GM18858 (cell line): Measurements from ENCODE around the gene ATG3.
"Not testable (repeated sequence)": the region's sequence is repeated elsewhere in the genome, so short reads cannot be mapped to it uniquely, and the experiment has no call there.

Experiments used
- ATAC-seq: cut with Tn5 transposase; IDR thresholded peaks from one replicate; pipeline ENCODE4 v1.9.1; 2021; ENCODE audit not compliant: unreplicated experiment

The ATG3 gene

DNA sequence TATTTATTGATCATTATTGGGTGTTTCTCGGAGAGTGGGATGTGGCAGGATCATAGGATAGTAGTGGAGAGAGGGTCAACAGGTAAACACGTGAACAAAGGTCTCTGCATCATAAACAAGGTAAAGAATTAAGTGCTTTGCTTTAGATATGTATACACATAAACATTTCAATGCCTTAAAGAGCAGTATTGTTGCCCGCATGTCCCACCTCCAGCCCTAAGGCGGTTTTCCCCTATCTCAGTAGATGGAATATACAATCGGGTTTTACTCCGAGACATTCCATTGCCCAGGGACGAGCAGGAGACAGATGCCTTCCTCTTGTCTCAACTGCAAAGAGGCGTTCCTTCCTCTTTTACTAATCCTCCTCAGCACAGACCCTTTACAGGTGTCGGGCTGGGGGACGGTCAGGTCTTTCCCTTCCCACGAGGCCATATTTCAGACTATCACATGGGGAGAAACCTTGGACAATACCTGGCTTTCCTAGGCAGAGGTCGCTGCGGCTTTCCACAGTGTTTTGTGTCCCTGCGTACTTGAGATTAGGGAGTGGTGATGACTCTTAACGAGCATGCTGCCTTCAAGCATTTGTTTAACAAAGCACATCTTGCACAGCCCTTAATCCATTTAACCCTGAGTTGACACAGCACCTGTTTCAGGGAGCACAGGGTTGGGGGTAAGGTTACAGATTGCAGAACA, 2.6 kb upstream of the ATG3 start:
- ATAC-seq: not testable (repeated sequence)

DNA sequence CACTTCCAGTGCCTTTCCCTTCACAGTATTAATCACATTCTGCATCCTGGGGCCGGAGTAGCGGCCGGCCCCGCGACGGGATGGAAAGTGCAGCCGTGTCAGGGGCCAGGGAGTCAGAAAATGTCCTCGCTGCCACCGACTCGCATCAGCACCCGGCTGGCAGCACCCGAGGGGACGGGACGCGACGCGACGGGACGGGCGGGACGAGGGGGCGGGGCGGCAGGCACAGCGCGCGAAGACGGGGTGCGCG, 353 bp downstream of the ATG3 start:
- peak; percentile 18 for ATAC-seq

DNA sequence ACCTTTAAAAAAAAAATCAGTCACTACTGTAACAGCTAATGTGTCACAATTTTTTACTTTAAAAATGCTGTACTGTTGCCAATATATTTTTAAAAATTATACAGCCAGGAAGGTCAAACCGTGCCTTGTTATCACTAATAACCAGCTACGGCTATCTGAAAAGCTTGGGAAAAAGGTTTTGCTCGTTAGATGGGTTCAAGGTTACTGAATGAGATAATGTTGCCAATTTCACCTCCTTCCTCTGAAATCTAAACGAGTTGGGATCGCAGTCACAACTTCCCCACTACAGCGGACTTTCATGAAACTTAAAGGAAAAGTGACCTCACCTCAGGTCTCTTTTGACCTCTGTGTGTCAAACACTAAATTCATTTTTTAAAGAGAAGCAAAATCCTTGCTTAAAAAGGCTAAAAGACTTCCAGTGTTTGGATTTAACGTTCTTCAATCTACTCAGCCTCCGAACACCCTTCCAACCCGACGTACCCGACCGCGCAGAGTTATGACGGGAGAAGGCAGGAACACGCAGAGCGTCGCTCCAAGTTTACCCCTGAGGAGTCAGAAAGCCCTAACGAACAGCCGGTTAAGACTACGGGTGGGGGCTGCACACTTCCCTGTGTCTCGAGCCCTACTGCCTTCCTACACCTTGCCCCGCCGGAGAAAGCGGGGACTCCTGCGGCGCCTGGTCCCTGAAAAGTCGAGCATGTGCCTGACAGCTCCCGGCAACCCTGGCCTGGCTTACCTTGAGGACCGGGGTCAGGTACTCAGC, 860 bp downstream of the ATG3 start:
- ATAC-seq: peak; percentile 3

DNA sequence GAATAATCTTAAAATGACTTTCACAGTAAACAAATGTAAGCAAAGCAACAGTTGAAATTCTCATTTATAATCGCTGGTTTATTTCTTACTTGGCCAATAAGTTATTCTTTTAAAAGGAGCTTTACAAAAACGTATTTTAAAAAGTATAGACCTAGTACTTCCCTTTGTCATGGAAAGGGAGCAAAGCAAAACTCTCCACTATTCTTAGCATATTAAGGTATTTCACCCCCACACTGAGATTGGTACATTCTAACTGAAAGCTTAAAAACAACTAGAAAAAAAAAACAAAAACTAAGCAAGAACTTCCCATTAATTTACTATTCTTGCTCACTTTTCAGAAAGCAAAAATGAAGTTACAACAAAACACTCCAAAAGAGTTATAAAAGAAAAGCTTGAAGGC, 1.5 kb downstream of the ATG3 start:
- no peak for ATAC-seq

DNA sequence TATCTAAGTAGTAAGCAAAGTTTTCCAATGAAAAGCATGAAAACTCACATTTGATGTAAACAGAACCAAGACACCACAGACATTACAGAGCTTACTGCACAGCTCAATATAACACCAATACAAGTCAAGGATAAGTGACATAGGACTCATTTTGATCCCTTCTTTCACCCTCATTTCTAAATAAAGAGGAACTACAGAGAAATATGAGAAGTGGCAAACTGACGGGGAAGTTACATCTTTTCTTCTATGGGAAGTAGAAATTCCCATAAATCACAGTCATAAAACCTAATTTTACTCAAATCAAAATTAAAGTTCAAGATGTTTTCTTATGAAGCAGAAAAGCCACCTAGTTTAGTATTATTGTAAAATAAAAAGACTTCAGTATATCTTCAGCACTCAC, 3.8 kb downstream of the ATG3 start:
- ATAC-seq: no peak

DNA sequence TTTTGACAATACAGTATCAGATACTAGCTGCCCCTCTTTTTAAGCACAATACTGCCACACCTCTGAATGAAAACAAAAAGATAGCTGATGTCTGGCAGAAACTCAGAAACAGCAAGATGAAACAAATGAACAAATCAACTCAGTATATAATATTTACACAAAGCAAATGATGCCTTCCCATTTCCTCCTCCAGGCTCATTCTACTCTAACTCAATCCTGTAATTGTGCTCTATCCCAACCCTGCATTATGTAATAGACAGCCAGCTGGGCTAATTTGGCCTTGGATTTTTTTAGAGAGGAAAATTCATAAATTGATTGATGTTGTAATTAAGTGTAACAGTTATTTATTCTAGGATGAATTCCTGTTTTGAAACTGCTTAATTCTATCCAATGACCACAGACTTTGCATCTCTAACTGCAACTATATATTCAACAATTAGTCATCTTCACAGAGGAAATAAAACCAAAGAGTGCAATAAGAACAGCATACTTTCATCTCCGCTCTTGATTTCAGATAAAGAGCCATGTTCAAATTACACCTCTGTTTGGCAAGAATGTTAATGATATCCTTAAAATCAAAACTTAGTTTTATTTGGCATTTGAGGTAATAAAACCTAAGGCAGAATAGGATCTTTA, 6.1 kb downstream of the ATG3 start:
- no peak for ATAC-seq

DNA sequence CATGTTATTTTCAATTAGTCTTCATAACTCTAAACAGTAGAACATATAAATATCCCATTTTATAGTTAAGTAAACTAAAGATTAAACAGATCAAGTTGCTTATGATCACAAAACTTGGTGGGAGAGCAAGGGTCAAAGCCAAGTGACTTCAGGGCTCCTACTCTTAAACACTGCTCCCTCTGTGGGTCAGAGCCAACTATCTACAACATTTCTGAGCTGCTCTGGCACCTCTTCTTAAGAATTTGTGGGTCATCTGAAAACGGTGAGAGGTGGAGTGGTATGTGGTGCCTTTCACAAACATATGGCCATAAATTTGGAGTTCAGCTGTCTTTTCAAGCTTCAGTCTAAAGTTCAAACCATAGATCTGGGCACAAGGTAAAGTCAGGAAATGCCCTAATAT, 10.9 kb downstream of the ATG3 start:
- no peak for ATAC-seq

DNA sequence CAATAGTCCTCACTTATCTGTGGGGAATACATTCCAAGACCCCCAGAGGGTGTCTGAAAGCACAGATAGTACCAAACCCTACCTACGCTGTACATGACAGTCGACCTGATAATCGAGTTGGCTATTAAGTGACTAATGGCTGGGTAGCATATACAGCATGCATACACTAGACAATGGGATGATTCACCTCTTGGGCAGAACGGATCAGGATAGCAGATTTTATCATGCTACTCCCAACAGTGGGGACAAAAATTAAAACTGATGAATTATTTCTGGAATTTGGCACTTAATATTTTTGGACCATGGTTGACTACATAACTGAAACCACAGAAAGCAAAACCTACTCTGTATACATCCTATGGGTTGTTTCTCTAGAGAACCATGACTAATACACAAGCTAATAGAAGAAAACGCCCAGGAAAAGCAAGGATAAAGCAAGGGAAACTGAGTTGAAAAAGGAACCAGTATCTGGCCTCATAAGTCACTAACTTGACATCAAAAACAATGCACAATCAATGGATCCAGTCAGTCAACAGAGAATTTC, 15.5 kb downstream of the ATG3 start:
- ATAC-seq: no peak

DNA sequence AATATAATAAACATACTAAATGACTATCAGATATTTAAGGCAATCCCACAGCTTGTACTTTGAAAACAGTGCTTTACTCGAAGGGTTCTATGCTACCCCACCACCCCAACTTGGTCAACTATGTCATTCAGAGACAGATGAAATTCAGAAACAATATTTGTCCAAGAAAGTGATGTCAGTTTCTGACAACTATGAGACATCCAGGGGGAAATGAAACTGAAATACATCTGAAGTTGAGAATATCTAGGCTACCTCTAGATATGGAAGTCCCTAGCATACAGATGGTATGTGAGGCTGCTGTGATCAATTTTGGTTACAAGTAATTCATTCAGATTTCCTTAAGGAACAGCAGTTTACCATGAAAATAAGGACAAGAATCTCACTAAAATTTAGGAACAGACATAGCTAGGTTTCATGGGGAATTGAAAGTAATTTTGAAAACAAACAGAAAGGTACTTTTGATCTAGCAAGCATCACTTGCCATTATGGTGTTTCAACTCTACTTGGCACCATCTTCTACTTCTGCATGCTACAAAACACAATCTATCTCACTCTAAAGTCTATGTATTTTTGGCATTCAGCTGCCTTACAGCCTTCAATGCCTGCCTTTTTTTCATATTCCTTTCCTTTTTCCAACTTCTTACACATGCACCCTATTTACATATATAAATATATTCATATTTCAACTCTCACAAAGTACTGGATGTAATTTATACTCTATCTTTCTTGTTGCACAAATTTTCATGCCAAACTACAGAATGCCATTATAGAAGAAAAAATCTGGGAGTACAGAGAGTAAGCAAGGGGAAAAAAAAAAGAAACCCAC, 21.7 kb downstream of the ATG3 start:
- peak; percentile 92 for ATAC-seq

DNA sequence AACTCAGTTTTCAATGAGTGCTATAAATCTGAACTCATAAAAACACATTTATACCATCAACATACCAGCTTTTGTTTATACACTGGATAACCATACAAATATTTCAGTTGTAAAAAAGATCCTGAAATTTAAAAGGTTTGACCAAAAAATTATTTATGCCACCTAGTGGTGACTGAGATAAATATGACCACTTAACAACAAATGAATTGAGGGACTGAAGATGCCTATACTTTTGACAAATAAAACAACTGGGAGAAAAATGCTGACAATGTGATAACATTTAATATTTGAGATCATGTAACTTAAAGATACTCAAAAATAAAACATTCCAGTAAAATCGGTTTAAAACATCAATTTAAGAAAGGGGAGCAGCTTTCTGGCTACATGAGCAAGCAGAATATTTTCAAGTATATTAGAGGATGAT, 30.4 kb downstream of the ATG3 start:
- ATAC-seq: no peak

DNA sequence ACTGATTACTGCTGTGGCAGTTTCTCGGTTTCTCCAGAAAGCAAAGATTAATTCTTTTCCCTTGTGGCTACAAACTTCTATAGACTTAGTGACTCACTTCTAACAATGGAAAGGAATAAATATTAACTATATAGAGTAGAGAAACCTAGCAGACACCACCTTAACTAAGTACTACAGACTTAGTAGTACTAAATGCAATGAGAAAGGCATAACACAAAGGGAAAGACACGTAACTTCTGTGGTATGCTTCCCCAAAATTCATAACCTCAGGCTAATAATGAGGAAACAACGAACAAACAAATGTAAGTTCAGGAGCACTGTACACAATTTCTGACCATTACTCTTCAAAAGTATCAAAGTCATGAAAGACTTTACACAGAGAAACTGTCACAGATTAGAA, 31.2 kb downstream of the ATG3 start:
- no peak for ATAC-seq

DNA sequence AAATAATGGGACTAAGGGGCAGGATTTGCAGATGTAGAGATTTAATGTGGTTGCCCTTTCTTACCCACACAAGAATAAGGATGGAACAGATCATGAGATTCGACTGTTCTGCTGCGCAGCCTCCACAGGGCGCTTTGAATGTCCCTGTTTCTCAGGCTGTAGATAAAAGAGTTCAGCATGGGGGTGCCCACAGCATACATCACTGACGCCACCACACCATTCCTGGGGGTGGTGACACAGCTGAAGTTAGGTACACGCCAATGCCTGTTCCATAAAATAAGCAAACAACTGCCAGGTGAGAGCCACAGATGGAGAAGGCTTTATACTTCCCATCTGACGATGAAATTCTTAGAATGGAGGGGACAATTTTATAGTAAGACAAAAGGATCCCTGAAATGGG, 37.6 kb downstream of the ATG3 start:
- not testable (repeated sequence) for ATAC-seq

DNA sequence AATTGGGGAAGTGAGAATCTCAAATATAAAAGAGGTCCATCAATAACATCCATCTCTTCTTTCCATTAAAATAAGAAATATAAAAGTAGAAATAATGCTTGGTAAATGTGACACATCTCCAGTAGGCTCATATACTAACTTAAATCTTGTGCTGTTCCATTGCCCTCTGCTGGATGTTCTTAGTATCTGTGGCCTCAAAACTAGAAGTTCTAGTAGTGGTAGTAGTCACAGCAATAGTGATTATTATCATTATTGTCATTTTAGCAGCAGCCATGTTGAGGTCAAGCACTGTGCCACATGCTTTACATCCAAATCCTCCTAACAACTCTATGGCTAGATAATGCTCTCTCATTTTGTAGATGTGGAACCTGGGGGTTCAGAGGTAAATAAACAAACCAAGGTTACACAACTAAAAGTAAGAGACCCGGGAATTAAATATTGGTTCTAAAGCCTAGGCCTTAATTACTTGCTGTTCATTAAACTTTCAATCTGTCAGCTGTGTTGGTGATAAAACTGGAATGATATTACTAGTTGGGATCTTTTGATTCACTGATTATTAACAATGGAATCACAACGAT, 42.2 kb downstream of the ATG3 start:
- ATAC-seq: no peak

DNA sequence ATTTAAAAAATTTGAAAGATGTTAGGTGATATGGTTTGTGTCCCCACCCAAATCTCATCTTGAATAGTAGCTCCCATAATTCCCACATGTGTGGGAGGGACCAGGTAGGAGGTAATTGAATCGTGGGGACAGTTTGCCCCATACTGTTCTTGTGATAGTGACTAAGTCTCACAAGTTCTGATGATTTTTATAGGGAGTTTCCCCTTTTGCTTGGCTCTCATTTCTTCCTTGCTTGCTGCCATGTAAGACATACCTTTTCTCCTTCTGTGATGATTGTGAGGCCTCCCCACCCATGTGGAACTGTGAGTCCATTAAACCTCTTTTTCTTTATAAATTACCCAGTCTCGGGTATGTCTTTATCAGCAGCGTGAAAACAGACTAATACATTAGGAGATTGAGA, 42.8 kb downstream of the ATG3 start:
- ATAC-seq: not testable (repeated sequence)

DNA sequence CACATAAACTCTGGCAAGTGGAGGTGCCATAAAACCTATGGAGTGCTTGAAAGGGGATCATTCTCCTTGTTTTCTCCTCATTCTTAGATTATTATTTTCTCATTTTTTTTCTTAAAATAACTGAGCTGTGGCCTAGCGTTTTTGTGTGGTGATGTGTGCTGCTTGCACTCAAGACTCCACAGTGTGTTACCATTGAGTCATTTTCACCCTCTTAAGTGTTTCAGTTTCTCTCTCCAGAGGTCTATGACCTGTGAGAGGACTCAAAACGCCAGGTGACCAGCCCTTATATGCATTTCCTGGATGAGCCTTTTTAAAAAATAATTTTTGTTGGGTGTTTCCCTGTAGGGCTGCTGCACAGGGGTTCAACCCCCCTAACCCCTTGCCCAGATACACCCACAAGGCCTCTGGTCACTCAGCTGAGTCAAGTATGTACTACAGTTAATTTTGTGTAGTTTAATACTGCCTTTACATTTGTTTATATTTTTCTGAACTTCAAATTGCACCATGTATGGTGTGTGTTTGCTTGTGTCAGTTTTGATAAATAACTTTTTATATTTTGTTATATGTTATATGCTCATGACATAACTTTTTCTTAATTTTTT, 47.1 kb downstream of the ATG3 start:
- peak; percentile 99 for ATAC-seq

DNA sequence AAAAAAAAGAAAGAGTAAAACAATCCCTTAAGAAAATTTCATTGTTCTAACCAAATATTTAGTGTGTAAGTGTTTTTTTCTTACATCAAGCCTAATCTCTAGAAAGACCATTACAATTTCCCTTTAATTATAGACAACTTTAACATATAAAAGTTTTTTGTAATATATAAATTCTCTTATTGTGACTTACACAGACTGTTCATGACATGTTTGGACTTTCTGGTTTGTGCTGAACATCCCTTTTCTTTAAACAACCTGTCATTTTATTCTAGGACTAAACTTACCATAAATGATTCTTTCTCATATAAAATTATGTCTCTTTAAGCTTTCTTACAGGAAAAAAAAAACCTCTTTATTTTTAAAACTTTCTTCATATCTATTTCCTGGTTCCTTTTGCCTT, 49.4 kb downstream of the ATG3 start:
- no peak for ATAC-seq

DNA sequence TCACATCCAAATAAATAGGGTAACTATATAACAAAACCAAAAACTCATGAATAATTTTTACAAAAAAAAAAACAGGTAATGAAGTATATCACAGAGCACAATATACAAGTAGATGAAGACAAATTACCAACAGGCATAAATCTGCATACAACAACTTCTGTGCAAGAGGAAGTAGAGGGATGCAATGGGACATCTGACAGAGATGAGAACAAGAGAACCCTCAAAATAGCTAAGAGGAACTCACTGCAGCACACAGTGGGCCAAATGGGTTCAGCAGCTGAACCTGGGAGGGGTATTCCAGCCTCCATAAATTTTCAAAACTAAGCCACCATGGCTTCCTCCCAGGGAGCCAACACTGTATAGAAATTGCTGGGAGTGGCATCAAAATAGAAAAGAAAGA, 52.9 kb downstream of the ATG3 start:
- no peak for ATAC-seq

DNA sequence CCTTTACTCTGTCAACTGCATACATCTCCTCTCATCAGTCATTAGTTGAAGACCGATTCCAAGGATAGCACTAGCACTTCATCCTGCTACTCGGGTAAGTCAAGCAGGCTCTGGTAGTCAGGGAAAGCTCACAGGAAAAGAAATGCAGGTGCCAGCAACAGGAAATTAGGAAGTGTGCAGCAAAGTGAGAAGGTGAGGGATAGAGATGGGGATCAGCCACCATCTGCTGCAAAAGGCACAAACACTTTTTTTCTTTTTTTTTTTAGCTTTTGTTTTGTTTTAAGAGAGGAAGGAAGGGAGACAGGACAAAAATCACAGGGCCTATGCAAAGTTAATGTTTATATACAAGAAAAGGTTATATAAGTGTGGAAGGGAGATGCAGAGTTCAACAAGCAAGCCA, 53.5 kb downstream of the ATG3 start:
- ATAC-seq: no peak

DNA sequence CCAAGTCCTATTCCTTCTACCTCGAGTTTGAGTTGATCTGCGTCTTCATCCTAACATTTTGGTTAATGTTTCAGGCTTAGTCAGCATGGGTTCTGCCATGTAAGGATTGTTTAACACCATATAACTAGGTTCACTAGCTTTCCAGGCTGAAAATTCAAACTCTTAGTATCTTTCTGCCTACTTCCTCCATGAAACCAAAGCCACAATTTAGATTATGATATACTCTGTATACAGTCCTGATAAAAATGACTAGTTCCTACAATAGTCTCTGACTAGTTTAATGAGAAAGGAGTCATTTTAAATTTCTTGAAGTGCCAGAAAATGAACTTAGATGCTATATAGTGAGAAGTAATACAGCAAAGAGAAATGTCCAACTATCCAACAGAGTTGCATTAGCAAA, 55.9 kb downstream of the ATG3 start:
- ATAC-seq: no peak

DNA sequence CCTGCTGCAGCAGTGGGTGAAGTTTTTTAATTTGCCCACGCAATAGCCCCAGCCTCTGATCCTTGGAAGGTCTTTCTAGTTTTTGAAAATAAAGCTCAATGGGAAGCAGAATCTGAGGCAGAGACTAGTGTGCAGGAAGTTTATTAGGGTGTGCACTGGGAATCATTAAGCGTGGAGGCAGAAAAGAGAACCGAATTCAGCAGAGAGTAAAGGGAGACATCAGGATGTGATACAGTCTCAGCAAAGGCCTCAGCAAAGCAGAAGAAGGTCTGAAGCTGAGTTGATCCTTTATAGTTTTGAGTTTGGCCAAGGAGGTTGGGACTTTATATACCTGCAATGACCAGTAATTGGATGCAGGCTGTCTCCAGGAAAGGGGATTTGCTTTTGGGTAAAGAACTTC, 57.6 kb downstream of the ATG3 start:
- no peak for ATAC-seq
